Hepatic stellate cell (primary cell): Measurements from ENCODE around the gene ZSWIM6.
A peak's percentile ranks its signal among the peaks of the same experiment; 100 is the strongest.

Experiments
- DNase-seq: peaks from one replicate; pipeline ENCODE4 v3.0.0; 2011; ENCODE audit warnings: low spot score

The ZSWIM6 gene

GRCh38 chr5:61331407-61332357 is at the start of gene ZSWIM6:
Gene ZSWIM6, plus strand, starts transcription at chr5:61332258. Its CDS starts 15 bp downstream, at chr5:61332273.
- peak; percentile 95 for DNase-seq

- DNase-seq: no peak
Measured at GRCh38 chr5:61283471-61283870, 48.6 kb upstream of the ZSWIM6 start.

- no peak for DNase-seq
Measured at GRCh38 chr5:61285531-61285930, 46.5 kb upstream of the ZSWIM6 start.

- no peak for DNase-seq
Measured at GRCh38 chr5:61286446-61287132, 45.5 kb upstream of the ZSWIM6 start.

GRCh38 chr5:61287474-61287873 is 44.6 kb upstream of the ZSWIM6 start:
- no peak for DNase-seq

- DNase-seq: no peak
Measured at GRCh38 chr5:61289241-61289640, 42.8 kb upstream of the ZSWIM6 start.

- no peak for DNase-seq
Measured at GRCh38 chr5:61289669-61290306, 42.3 kb upstream of the ZSWIM6 start.

GRCh38 chr5:61290791-61291210 is 41.3 kb upstream of the ZSWIM6 start:
- no peak for DNase-seq

- DNase-seq: no peak
Measured at GRCh38 chr5:61292062-61292657, 39.9 kb upstream of the ZSWIM6 start.

- no peak for DNase-seq
Measured at GRCh38 chr5:61293071-61293470, 39.0 kb upstream of the ZSWIM6 start.

- no peak for DNase-seq
Measured at GRCh38 chr5:61293873-61294272, 38.2 kb upstream of the ZSWIM6 start.

- no peak for DNase-seq
Measured at GRCh38 chr5:61295365-61295764, 36.7 kb upstream of the ZSWIM6 start.

- no peak for DNase-seq
Measured at GRCh38 chr5:61298066-61298465, 34.0 kb upstream of the ZSWIM6 start.

GRCh38 chr5:61298580-61298979 is 33.5 kb upstream of the ZSWIM6 start:
- DNase-seq: no peak

- no peak for DNase-seq
Measured at GRCh38 chr5:61299261-61299681, 32.8 kb upstream of the ZSWIM6 start.

GRCh38 chr5:61301341-61302199 is 30.5 kb upstream of the ZSWIM6 start:
- DNase-seq: peak; percentile 82

- DNase-seq: no peak
Measured at GRCh38 chr5:61302200-61302563, 29.9 kb upstream of the ZSWIM6 start.

- no peak for DNase-seq
Measured at GRCh38 chr5:61303346-61303745, 28.7 kb upstream of the ZSWIM6 start.

GRCh38 chr5:61304590-61305381 is 27.3 kb upstream of the ZSWIM6 start:
- DNase-seq: no peak

GRCh38 chr5:61306531-61307131 is 25.4 kb upstream of the ZSWIM6 start:
- peak; percentile 48 for DNase-seq
